ENCODE data around the gene OR4K13. TPM values are rescaled to one million over a fixed set of nuclear protein-coding genes. Genes with fewer than 3 reads are reported as not detected.

Gene OR4K13, protein sequence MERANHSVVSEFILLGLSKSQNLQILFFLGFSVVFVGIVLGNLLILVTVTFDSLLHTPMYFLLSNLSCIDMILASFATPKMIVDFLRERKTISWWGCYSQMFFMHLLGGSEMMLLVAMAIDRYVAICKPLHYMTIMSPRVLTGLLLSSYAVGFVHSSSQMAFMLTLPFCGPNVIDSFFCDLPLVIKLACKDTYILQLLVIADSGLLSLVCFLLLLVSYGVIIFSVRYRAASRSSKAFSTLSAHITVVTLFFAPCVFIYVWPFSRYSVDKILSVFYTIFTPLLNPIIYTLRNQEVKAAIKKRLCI
- total RNA-seq, result not detected

- no peak for ATAC-seq (ENCODE audit: low FRiP score)
- TF ChIP-seq CTCF (IDR thresholded peaks at IDR 0.05), result no peak
- DNase-seq (ENCODE audit: low spot score), result no peak
These were observed at the start of gene OR4K13 for GRCh38 chr14:20035938-20036337. TSS of gene OR4K13 (minus strand) at chr14:20036038. CDS start at chr14:20034758, 1,280 bp downstream.

DNA sequence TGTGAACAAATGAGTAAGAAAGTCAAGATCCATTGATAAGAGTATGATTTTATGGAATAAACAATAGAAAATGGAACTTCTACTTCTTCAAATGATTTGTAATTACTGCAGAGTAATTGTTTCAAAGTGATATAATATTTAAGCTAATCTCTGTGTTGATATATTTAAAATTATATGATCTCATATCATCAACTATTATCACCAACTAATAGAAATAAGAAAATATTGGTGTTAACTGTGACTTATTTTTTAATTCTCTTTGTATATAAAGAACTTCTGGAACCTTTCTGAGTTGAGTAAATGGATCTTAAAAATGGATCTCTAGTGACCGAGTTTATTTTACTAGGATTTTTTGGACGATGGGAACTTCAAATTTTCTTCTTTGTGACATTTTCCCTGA is 23.9 kb upstream of the OR4K13 start, which contains the start of gene OR4L1:
TSS of gene OR4L1 (plus strand) at position 301 of the 400 bp plus-strand sequence. CDS start at position 301, 0 bp downstream.
- ATAC-seq (ENCODE audit: low FRiP score) (no peak), DNase-seq (ENCODE audit: low spot score) (no peak)
- no peak for TF ChIP-seq CTCF (IDR thresholded peaks at IDR 0.05)

DNA sequence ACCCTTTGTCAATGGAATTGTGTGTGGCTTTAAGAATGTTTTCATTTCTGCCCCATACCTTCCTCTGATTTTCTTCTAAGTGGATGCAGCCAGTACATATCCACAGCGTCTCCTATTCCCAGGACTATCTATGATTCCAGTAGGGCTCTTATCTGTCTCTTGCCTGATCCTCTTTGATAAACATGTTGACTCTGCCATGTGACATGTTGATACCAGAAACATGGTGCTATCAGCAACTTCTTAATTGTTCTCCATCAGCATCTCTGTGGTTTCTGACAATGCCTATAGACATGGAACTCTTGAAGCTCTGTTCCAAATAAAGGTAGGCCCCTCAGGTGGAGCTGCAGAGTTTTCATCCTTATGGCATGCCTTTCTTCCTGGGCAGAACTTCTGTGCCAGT is 12.4 kb upstream of the OR4K13 start:
- ATAC-seq (ENCODE audit: low FRiP score) (no peak), DNase-seq (ENCODE audit: low spot score) (no peak)
- no peak for TF ChIP-seq CTCF (IDR thresholded peaks at IDR 0.05)

GRCh38 chr14:20044243-20044642 is 8.4 kb upstream of the OR4K13 start:
- TF ChIP-seq CTCF (IDR thresholded peaks at IDR 0.05), result no peak
- DNase-seq (ENCODE audit: low spot score) (no peak), ATAC-seq (ENCODE audit: low FRiP score) (no peak)

- no peak for ATAC-seq (ENCODE audit: low FRiP score)
These were observed 389 bp downstream of the OR4K13 start for GRCh38 chr14:20035449-20035848.

GRCh38 chr14:20031058-20031457 is 4.8 kb downstream of the OR4K13 start:
- ATAC-seq (ENCODE audit: low FRiP score), result no peak
- no peak for TF ChIP-seq CTCF (IDR thresholded peaks at IDR 0.05)

More at GRCh38 chr14:20035449-20035848, 389 bp downstream of the OR4K13 start:
- no peak for DNase-seq (ENCODE audit: low spot score)
- TF ChIP-seq CTCF (IDR thresholded peaks at IDR 0.05), result no peak

GRCh38 chr14:20019257-20019865 is 16.5 kb downstream of the OR4K13 start, which contains the start of gene OR4K14:
TSS of gene OR4K14 (minus strand) at chr14:20019307. CDS start at chr14:20015193, 4,114 bp downstream.
- no peak for TF ChIP-seq CTCF (IDR thresholded peaks at IDR 0.05)
- no peak for DNase-seq (ENCODE audit: low spot score)
- ATAC-seq (ENCODE audit: low FRiP score), result no peak

More at GRCh38 chr14:20031058-20031457, 4.8 kb downstream of the OR4K13 start:
- no peak for DNase-seq (ENCODE audit: low spot score)
